Common myeloid progenitor, CD34-positive (primary cell): ENCODE data around the gene ARPC1A.

Experiments used
- CTCF ChIA-PET: fragments of 350-600 bp; sonication (Branson Sonifier 250); formaldehyde crosslinking; loops from one replicate; lab custom pipeline; 2021; ENCODE audit warnings: antibody characterized with exemption; lab: Charles Lee
- POLR2A ChIA-PET: fragments of 350-600 bp; sonication (Branson Sonifier 250); formaldehyde crosslinking; loops from one replicate; lab custom pipeline; 2021; ENCODE audit warnings: antibody characterized with exemption; lab: Charles Lee
- DNase-seq, 3 donors: peaks; one replicate each; pipeline versions ENCODE4 v3.0.0 to v3.0.0-alpha.2; 2013
- H3K27ac ChIP-seq, 2 experiments: 1 replicate in 1 of 2; 2 replicates in 1 of 2; pipeline ENCODE4 v1.7.0; 2013; ENCODE audit warnings: inconsistent platforms in 2 of 2, low read length in 2 of 2, mild to moderate bottlenecking in 2 of 2, low read depth in 1 of 2, moderate library complexity in 1 of 2; ENCODE audit not compliant: severe bottlenecking in 2 of 2, insufficient read depth in 1 of 2, poor library complexity in 1 of 2
- H3K27me3 ChIP-seq, 5 experiments: replicated peaks in 2 of 5; 1 replicate in 3 of 5; 2 replicates in 2 of 5; pipeline versions ENCODE4 v1.6.1 to v1.7.0; 2013; ENCODE audit warnings: low read length in 4 of 5, mild to moderate bottlenecking in 2 of 5, moderate library complexity in 2 of 5, inconsistent platforms in 1 of 5; ENCODE audit not compliant: insufficient read depth in 5 of 5, control insufficient read depth in 4 of 5
- H3K36me3 ChIP-seq, 4 experiments: 1 replicate in 2 of 4; 2 replicates in 2 of 4; pipeline versions ENCODE4 v1.6.1 to v1.7.0; 2013; ENCODE audit warnings: low read length in 3 of 4, control low read depth in 1 of 4, mild to moderate bottlenecking in 1 of 4; ENCODE audit not compliant: control insufficient read depth in 4 of 4, insufficient read depth in 4 of 4
- H3K4me1 ChIP-seq, 4 experiments: 1 replicate in 3 of 4; 2 replicates in 1 of 4; pipeline versions ENCODE4 v1.6.1 to v1.7.1; 2013; ENCODE audit warnings: low read length in 3 of 4, mild to moderate bottlenecking in 3 of 4, control low read depth in 1 of 4, inconsistent platforms in 1 of 4, moderate library complexity in 1 of 4; ENCODE audit not compliant: control insufficient read depth in 4 of 4, insufficient read depth in 4 of 4; ENCODE audit errors: control extremely low read depth in 1 of 4
- H3K4me3 ChIP-seq, 7 experiments: 1 replicate in 4 of 7; 2 replicates in 3 of 7; pipeline versions ENCODE4 v1.5.1 to v1.7.0; 2013; ENCODE audit warnings: mild to moderate bottlenecking in 7 of 7, low read length in 6 of 7, moderate library complexity in 6 of 7, inconsistent platforms in 2 of 7, low read depth in 2 of 7, control low read depth in 1 of 7; ENCODE audit not compliant: insufficient read depth in 4 of 7, control insufficient read depth in 1 of 7; ENCODE audit errors: extremely low read depth in 1 of 7
- H3K9me3 ChIP-seq, 5 experiments: 1 replicate in 4 of 5; 2 replicates in 1 of 5; pipeline versions ENCODE4 v1.6.1 to v1.7.1; 2013; ENCODE audit warnings: low read length in 4 of 5, mild to moderate bottlenecking in 2 of 5, inconsistent platforms in 1 of 5, low read depth in 1 of 5, moderate library complexity in 1 of 5; ENCODE audit not compliant: control insufficient read depth in 4 of 5, insufficient read depth in 2 of 5; ENCODE audit errors: control extremely low read depth in 1 of 5
- WGBS: methylation state at CpG from one replicate; pipeline ENCODE4 v1.1.5; 2013; ENCODE audit not compliant: insufficient coverage; 5-methylcytosine and 5-hydroxymethylcytosine counted together

Gene ARPC1A

DNA sequence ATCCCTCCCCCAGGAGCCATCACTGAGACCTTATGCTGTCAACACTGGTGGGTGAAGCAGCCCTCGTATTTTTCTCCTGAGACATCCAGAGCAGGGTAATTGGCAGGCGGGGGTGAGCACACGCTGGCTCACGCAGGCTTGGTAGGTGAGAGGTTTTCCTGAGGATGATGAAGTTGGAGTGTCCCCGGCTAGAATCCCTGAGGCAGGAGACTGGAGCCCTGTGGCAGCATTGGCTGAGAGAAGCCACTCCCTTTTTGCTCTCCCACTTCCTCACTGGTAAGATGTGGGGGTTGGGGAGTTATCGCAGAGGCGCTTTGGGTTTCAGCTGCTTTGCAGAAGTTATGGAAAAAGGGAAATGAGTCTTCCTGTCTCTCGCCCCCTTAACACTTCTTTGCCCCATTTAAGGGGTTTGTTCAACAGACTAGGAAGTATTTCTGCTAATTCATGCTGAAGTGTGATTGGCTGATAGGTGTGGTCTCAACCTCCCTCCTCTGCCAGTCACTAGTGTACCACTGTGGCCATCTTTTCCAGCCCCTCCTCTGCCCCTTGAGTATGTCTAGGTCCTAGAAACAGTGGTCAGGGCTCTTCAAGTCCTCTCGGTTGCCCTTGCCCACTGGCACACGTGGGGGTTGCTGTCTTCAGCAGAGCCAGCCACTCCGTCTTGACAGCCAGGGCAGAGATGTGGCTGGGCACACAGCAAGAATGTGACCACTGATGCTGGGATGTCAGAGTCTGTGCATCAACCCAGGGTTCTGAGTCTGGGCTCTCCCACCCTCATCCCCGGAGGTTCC lies 54.5 kb downstream of the ARPC1A start:
- POLR2A ChIA-PET, result no interaction called here
- peaks cover 3 to 62% (median 54%) of the 10 kb centered on the region in 4 experiments for H3K4me1 ChIP-seq
- peak overlapping the region; percentile 56 to 84 for H3K27ac ChIP-seq
- no peaks in the 10 kb centered on the region for H3K9me3 ChIP-seq
- H3K36me3 ChIP-seq, result peaks cover 0 to 33% (median 8%) of the 10 kb centered on the region in 4 experiments
- WGBS, result 0% methylated on average over 6 of the region's 12 CpGs
- peak; percentile 78 to 84 (median 83) for DNase-seq
- H3K27me3 ChIP-seq, result no peaks in the 10 kb centered on the region
- peak overlapping the region; percentile 1 to 70 (median 58) for H3K4me3 ChIP-seq
- CTCF ChIA-PET, result no interaction called here

DNA sequence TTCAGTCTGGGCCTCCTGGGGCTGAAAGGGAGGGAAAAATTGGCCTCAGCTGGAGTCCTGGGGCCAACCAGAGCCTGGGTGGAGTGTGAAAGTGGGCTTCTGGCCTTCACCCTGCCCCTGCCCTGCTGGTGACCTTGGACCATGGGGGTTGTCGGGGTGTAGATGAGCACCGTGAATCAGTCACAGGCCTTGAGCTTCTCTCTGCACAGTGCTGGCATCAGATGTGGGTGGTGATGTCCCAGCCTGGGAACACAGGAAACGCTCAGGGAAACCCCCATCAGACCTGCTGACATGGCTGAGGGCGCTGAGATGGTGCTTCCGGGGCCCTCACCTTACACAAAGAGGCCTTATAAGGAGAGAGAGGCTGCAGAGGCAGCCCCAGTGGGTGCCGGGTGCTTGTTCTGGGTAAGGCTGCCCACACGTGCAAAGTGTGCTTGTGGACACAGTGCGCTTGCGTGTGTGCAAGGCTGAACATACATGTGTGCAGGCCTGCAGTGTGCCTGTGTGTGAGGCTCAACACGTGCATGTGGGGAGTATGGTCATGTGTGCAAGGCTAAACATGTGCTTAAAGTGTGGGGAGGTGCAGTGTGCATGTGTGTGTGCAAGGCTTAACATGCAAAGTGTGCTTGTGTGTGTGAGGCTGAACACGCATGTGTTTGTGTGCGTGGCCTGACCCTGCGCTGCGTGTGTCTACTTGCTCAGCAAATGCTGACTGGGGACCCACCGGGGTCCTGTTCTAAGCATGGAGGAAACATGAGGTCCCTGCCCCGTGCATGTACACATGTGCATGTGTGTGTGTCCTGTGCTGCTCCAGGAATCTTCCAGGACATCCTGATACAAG lies 55.3 kb downstream of the ARPC1A start:
- no peaks in the 10 kb centered on the region for H3K27me3 ChIP-seq
- 56% methylated on average over 14 of the region's 16 CpGs for WGBS
- H3K4me1 ChIP-seq, result peaks cover 2 to 55% (median 54%) of the 10 kb centered on the region in 4 experiments
- H3K9me3 ChIP-seq, result no peaks in the 10 kb centered on the region
- CTCF ChIA-PET, result no interaction called here
- peak overlapping the region in 5 of 7 experiments; percentile 48 to 70 (median 63) for H3K4me3 ChIP-seq
- H3K27ac ChIP-seq, result peak overlapping the region; percentile 56 to 84
- DNase-seq, result peak in 2 of 3 donors; percentile 27 to 45
- POLR2A ChIA-PET, result no interaction called here
- peaks cover 0 to 39% (median 14%) of the 10 kb centered on the region in 4 experiments for H3K36me3 ChIP-seq

DNA sequence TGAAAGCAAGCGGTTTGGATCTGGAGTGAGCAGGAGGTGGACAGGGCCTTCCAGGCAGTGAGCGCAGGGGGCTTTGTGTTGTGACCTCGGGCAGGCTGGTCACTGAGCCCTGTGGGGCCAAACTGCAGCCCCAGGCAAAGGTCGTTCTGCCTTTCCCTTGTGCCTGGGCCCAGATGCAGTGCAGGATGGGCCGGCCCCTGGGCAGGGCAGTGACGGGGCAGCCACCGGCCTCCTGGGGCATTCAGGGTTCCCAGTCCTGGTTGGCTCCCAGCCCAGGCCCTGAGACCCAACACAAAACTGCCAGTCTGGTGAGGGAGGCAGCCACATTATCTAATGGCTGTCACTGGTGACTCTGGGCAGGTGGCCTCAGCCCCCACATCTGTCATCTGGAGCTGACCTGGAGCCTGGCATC lies 56.0 kb downstream of the ARPC1A start:
- Histone ChIP-seq H3K36me3 (peaks cover 0 to 42% (median 20%) of the 10 kb centered on the region in 4 experiments), H3K27ac (peak overlapping the region in 1 of 2 experiments; percentile 76), H3K9me3 (no peaks in the 10 kb centered on the region), H3K4me3 (peak overlapping the region in 1 of 7 experiments; percentile 67), H3K4me1 (peaks cover 0 to 53% (median 51%) of the 10 kb centered on the region in 4 experiments), H3K27me3 (no peaks in the 10 kb centered on the region)
- CTCF ChIA-PET, result interaction anchor here (1.0 kb wide), 1 partner anchor 9 kb away, joined by 5 read pairs; no protein-coding TSS in a partner anchor
- POLR2A ChIA-PET, result no interaction called here
- no peak for DNase-seq
- WGBS, result 69% methylated on average over 6 of the region's 7 CpGs

DNA sequence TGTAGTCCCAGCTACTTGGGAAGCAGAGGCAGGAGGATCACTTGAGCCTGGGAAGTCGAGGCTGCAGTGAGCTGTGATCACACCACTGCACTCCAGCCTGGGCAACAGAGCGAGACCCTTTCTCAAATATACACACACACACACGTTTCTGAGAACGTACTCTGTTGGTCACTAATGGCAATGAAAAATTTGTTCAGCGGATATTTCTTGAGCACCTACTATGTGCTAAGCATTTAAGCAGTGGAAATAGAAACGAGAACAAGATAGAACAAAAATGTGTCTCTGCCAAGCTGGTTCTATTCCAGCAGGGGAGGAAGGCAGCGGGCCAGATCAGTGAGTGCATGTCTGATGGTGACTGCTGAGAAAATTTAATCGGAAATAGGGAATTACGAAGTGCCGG lies 57.5 kb downstream of the ARPC1A start:
- Histone ChIP-seq H3K4me1 (peaks cover 0 to 51% (median 42%) of the 10 kb centered on the region in 4 experiments), H3K9me3 (no peaks in the 10 kb centered on the region), H3K4me3 (no peak overlapping the region), H3K36me3 (peaks cover 0 to 46% (median 26%) of the 10 kb centered on the region in 4 experiments), H3K27ac (no peak overlapping the region), H3K27me3 (no peaks in the 10 kb centered on the region)
- DNase-seq, result no peak
- ChIA-PET POLR2A (interaction anchor here (0.6 kb wide), 1 partner anchor 132 kb away, joined by 6 read pairs; no protein-coding TSS in a partner anchor), CTCF (interaction anchor here (0.6 to 1.2 kb wide), 2 partner anchors 18 to 167 kb away, joined by 3 read pairs; no protein-coding TSS in a partner anchor)
- WGBS, result 99% methylated on average over 8 of the region's 10 CpGs

DNA sequence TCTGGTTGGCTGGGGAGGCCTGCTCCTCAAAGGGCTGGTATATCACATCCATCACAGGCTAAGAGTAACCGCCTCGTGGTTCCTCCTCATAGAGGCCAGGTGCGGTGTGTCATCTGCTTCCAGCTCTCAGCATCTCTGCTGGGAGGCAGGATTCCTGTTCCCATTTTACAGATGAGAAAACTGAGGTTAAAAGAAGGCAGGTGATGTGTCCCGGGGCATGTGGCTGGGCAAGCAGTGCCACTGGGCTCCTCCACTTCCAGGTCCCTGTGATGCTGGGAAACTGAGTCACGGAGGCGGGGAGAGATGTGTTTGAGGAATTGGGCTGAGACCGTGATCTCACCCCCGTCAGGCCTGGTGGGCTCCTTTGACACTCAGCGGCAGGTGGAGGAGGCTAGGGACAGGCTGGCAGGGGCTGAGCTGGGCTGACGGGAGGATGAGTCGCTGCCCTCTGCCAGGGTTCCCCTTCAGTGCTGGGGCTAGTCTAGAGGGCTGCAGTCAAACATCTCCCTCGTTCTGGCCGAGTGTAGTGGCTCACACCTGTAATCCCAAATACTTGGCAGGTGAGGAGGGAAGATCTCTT lies 58.2 kb downstream of the ARPC1A start:
- ChIA-PET POLR2A (interaction anchor here (0.6 kb wide), 1 partner anchor 132 kb away, joined by 6 read pairs; no protein-coding TSS in a partner anchor), CTCF (interaction anchor here (0.8 kb wide), 1 partner anchor 21 kb away, joined by 3 read pairs; no protein-coding TSS in a partner anchor)
- H3K27ac ChIP-seq, result no peak overlapping the region
- H3K27me3 ChIP-seq, result no peaks in the 10 kb centered on the region
- peaks cover 0 to 50% (median 29%) of the 10 kb centered on the region in 4 experiments for H3K36me3 ChIP-seq
- 98% methylated on average over 9 of the region's 13 CpGs for WGBS
- no peaks in the 10 kb centered on the region for H3K9me3 ChIP-seq
- H3K4me1 ChIP-seq, result peaks cover 0 to 46% (median 37%) of the 10 kb centered on the region in 4 experiments
- no peak overlapping the region for H3K4me3 ChIP-seq
- DNase-seq, result no peak

DNA sequence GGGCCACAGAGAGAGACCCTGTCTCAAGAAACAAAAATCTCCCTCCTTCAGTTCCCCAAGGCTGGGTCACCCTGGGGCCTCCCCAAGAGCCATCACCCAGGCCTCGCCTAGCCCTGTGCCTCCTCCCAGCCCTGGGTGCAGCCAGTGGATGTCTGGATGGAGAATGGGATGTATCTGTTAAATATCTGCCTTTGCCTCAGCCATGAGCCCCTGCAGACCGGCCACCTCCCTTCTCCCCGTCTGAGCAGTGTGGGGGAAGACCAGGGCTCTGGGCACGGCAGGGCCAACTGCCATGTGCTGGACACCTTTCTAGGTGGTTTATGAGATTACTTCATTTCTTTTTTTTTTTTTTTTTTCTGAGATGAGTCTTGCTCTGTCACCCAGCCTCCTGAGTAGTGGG lies 58.8 kb downstream of the ARPC1A start:
- Histone ChIP-seq H3K27me3 (no peaks in the 10 kb centered on the region), H3K4me3 (no peak overlapping the region), H3K36me3 (peaks cover 0 to 54% (median 32%) of the 10 kb centered on the region in 4 experiments), H3K27ac (no peak overlapping the region), H3K4me1 (peaks cover 0 to 41% (median 30%) of the 10 kb centered on the region in 4 experiments), H3K9me3 (no peaks in the 10 kb centered on the region)
- ChIA-PET POLR2A (no interaction called here), CTCF (no interaction called here)
- 100% methylated on average over 1 of the region's 4 CpGs for WGBS
- DNase-seq, result no peak
